HG02884 (cell line): ENCODE data around the gene TFDP3.
A peak's percentile ranks its signal among the peaks of the same experiment; 100 is the strongest.

ENCODE experiments used
- ATAC-seq: cut with Tn5 transposase; IDR thresholded peaks from one replicate; pipeline ENCODE4 v1.9.1; 2021; ENCODE audit warnings: mild to moderate bottlenecking, moderate library complexity; ENCODE audit not compliant: unreplicated experiment

Gene TFDP3, protein sequence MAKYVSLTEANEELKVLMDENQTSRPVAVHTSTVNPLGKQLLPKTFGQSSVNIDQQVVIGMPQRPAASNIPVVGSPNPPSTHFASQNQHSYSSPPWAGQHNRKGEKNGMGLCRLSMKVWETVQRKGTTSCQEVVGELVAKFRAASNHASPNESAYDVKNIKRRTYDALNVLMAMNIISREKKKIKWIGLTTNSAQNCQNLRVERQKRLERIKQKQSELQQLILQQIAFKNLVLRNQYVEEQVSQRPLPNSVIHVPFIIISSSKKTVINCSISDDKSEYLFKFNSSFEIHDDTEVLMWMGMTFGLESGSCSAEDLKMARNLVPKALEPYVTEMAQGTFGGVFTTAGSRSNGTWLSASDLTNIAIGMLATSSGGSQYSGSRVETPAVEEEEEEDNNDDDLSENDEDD

DNA sequence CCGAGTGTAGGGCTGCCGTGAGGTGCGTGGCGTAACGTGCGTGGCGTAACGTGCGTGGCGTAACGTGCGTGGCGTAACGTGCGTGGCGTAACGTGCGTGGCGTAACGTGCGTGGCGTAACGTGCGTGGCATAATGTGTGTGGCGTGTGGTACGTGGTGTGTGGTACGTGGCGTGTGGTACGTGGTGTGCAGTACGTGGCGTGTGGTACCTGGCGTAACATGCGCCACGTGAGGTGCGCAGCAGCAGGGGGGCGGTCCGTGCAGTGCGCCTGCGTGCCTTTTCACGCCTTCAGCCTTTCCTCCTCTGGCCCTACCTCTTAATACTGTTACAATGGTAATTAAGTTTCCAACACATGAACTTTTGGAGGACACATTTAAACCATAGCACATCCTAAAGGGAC, at the start of gene TFDP3:
TSS of gene TFDP3 (minus strand) at position 26 of the 400 bp plus-strand sequence. CDS start 95 bp downstream, outside the sequence.
- no peak for ATAC-seq

DNA sequence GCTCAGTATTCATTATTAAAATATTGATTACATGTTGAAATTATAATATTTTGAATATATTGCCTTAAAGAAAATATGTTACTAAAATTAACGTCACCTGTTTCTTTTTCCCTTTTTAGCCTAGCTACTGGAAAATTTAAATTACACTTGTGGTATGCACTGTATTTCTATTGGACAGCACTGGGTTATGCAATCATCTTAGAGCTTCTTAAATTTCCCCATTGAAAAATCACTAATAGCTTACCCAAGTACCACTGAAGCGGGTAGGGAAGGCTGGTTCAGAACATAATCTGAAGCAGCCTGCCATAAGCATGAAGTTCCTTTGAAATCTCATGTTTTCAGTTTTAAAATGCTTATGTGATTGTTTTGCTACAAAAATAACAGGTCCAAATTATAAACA, 49.5 kb upstream of the TFDP3 start:
- ATAC-seq = no peak

DNA sequence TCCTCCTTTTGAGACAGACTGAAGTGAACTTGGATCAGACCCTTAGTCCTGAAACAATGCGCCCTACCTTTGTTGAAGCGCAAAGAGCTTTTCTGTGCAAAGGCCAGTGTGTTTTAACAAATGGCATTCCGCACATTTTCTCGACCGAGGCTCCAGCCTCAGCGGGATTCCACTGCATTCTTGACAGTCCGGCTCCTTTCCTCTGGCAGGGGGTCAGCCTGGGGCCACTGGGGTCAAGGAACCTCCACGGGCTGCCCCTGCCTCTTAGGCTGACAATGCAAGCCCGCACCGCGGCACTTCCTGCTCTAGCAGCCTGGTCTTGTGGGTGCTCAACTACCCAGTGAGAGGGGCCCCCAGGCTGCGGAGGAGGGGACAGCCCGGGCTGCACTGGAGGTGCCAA, 47.2 kb upstream of the TFDP3 start:
- no peak for ATAC-seq

DNA sequence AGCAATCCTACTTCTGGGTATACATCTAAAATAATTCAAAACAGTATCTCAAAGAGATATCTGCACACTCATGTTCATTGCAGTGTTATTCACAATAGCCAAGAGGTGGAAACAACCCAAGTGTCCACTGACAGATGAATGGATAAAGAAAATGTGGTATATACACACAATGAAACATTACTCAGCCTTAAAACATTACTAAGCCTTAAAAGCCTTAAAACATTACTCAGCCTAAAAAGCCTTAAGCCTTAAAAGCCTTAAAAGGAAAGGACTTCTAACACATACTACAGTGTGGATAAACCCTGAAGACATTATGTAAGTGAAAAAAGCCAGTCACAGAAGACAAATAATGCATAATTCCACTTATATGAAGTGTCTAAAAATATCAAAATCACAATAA, 40.3 kb upstream of the TFDP3 start:
- no peak for ATAC-seq

DNA sequence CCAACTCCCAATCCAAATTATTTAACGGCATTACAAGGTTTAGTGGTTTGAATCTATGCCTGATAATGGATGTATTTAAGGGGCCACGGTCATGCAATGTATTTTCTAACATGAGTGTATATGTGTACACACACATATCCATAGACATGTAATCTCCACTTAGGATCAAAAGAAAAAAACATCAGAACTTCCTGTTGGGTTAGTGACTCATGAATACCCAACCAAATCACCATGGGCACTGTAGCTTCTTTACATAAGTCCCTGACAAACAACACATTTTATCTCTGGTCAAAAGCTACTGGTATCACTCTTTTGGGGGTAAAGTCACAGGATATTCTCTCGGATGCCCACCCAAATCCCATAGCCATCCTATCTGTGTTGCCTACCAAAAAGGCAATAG, 36.5 kb upstream of the TFDP3 start:
- no peak for ATAC-seq

DNA sequence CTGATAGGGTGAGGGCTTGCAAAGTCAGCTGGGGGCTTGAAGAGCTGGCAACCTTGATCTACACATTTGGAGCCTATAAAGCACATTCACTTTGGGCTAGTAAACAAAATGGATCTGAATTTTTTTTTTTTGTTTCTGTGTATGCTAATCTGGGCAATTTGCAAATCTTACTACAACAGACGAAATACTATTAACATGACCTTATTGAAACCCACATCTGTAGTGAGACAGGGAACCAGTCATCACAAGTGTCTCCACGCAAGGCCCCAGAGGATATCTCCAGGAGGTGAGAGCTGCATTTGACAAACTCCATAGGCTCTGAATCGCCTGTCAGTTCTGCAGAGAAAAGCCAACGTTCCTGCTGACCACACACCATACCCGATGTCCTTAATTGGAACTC, 33.0 kb upstream of the TFDP3 start:
- no peak for ATAC-seq

DNA sequence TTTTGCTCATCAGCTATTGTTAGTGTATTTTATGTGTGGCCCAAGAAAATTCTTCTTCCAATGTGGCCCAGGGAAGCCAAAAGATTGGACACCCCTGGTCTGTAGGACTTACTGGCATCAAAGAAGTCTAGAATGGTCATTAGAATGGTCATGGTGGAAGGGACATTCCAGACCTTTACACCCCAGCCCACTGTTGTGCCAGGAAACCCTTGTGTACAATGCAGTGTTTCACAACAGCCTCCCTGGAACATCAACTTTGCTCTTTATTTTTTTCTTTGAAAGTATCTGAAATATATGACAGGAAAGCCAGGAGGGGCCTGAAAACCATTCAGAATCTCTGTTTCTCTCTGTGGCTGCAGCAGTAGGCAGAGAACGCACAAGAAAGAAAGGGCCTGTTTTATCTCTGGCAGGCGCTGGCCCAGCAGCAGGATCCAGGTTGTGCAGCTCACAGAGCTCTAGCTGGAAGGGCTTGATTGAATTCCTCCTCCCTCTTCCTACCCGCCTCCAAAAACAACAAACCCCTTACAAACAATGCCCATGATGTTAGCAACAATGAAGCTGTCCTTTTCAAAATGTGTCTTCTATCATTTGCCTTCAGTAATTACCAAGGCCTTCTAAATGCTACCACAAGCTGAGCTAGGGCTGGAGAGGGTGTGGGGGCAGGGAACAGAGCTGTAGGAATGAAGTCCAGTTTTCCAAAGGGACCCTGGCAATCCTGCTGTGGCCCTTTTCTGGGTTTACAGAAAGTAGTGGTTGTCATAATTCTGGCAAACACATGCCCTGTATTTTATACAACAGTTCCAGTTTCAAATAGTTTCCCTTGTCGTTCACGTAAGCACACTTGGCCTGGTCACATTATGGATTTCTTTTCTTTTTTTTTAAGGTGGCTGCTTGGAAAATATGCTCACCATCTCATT, 32.3 kb upstream of the TFDP3 start:
- ATAC-seq = no peak

DNA sequence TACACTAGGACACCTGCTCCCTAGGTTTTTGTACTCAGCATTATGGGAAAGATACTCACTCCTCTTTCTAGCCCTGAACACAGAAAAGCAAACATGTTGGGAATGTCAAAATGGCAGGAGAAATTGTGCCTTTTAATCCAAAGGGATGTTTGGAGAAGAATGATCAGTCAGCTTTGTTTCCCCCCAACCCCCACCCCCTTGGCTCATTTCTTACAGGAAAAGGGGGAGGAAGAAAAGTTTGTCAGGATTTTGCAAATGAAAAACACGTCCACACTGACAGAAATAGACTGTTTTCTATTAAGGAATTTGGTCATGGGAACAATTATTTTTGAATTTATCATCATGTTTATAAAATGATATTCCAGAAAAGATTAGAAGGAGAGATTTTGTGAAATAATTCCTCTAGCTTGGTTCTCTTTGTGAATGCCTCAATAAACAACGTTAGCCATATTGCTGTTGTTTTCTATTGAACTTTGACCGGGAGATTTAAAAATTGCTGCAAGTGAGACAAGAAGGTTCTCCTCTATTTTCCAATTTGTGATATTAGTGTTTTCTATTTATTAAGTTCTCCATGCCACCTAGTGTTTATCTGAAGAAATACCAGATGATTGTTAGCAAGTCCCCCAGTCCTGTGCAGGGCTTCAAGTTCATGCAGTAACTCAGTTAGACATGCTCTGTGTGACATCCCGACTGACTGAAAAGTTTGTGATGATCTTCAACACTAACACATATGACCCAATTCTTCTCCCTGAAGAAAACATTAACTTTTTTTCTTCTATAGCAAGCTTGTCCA, 31.3 kb upstream of the TFDP3 start:
- no peak for ATAC-seq

DNA sequence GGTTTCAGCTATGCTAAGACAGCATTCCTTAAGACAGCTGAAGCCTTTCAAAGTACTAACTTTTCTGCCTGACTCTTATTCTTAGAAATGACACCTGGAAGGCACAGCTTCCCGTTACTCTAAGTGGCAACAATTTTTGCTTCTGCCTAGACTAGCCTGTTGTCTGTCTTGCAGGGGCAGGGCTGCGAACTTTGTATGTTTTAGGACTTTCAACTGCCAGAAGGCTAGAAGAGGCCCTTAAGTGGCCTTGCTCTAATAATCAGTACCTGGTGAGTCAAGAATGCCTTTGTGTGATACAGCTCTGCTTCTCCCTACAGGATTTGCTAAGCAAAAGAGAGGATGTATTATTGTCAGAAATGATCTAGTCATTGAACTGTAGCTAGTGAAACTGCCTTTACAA, 30.0 kb upstream of the TFDP3 start:
- no peak for ATAC-seq

DNA sequence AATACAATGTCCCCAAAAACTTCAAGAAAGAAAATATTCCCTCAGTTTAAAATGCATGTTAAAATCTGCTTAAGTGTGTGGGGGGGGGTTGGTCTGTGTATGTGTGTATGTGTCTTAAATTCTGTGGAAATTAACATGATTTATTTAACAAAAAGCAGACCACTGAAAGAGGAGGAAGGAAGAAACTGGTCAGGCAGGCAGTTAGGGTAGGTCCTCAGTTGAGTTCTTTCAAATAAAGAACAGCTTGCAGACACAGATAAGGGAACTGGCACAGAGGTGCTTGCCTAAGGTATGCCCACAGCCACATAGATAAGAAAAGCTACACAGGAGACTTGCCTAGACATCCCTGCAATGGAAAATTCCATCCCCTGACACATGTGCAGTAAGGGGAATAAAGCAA, 28.8 kb upstream of the TFDP3 start:
- ATAC-seq = no peak

DNA sequence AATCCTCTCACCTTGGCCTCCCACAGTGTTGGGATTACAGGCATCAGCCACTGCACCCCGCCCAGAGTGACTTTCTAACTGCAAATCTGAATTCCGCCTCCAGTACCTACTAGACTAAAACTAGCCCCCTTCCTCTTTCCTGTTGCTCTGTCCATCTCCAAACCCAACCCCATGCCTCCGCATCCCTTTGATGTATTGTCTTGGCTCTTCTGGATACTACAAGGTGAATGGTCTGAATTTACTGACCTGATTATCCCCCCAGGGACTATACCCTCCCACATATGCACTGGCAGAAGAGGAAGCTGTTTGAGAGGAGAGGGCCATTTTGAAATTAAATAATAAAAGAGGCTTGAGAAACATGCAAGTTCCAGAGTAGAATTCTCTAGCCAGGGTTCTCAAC, 17.7 kb upstream of the TFDP3 start:
- ATAC-seq = no peak

DNA sequence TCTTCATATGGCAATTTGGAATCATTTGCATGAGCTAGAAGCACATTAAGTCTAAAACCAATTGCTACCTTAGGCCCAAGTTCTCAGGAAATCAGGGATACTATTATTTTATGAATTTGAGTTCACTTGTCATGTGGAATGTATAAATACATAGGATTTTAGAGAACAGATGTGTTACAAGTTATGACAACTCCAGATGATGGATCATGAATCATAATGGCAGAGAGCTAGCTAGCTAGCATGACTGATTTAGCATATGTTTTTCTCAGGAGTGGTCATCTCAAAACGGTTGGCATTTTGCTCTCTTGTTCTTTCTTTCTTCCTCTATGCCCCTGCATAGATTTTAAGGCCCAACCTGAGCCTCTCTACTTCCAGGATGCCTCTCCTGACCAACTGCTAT, 14.2 kb upstream of the TFDP3 start:
- ATAC-seq = no peak

DNA sequence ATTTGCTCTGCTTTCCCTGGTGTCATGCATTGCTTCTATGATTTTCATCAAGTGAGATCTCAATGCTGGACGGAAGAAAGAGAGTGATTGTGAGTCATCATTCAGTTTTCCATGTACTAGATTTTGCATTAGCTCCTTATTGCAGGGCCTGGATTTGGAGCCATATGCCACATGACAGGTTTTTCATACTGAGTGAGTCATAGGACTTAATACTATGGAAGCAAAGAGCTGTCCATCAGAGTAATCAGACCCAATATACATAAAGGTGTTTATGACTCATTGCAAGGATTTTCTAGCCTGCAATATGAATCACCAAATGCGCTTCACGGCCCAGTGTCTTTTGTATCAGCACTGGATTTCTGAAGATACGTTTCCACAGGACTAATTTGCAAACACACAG, 11.2 kb upstream of the TFDP3 start:
- ATAC-seq = no peak

DNA sequence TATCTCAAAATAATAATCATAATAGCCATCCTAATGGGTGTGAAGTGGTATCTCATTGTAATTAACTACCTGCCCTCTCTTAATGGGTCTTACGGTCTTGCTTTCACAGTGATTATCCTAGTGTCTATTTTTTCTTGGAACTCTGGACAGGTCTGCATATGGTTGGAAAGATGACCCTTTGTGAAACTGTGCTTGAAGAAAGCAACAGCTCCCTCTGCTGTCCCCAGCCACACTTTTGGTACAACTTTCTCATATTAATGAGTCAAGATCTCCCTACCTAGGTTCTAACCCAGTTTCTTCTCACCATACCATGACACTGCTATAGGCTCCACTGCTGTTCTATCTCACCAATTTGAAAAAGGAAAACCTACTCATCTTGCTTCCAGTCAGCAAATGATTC, 2.4 kb downstream of the TFDP3 start:
- no peak for ATAC-seq

DNA sequence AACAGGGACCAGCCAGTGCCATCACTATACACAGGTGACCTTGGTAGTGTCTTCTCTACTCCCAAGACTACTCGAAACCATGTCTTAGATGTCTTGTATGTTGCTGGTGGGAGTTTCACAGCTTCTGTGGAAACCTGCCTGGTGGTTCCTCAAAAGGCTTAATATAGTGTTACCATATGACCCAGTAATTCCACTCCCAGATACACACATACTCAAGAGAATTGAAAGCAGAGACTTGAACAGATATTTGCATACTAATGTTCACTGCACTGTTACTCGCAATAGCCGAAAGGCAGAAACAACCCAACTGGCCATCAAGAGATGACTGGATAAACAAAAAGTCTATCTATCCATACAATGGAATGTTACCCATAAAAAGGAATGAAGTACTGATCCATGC, 3.1 kb downstream of the TFDP3 start:
- ATAC-seq = peak; percentile 63

DNA sequence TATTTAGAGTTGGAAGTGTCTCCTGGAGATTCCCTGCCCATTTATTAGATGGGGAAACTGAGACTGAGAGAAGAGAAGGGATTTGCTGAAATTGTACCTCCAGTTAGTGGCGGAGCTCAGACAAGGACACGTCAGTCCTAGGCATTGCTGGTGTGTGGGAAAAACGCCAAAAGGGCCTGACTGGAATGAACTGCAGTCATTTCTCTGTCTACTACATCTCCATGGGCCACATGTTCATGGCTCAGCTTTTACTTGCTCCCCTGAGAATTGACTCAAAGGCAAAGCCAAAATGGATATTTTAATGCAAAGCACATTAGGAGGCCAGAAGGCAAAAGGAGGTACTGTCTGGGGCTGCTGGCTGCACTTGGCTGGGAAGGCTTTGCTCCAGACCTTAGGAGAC, 3.9 kb downstream of the TFDP3 start:
- ATAC-seq = no peak

DNA sequence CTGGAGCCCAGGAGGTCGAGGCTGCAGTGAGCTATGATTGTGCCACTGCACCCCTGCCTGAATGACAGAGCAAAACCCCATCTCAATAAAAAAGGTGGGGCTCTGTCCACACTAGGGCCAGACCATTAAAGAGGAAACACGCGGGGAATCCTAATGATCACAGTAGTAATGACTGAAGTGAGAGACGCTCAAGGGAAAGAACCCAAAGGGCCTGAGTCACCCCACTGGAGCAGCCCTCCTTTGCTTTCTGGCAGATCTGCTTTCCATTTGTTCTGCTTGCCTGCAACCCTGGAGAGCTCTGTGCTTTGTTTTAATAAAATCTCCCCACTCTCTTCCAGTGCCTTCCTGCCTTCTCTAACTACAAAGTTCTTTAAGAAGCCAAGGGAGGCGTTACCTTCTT, 5.0 kb downstream of the TFDP3 start:
- ATAC-seq = no peak

DNA sequence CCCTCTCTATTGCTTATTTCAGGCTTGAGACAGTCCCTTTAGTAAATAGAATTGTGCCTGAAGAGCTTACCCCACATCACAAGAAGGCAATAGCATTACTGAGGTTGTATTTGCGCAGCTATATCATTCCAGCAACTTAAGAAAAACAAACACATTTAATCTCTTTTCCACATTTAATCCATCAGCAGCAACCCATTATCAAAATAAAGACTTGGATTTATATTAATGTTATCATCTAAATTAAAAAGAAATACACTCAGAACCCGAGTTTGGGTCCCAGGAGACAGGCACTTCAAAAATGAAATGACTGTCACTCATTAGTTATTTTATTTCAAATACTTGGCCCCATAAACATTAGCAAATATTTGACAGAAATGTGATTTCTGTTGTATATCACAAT, 10.4 kb downstream of the TFDP3 start:
- no peak for ATAC-seq

DNA sequence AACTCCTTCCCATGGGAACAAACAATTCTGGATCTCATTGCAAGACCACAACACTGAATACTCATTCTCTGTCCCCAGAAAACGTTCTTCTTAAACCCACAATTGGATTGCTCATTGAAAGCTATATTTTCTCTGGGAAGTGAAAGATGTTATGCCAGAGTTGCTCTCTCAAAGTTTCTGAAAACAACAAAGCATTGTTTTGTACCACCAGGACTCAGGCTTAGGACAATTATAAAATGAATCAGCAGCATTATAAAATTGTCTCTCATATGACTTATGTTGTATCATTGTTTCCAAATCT, 26.5 kb downstream of the TFDP3 start:
- no peak for ATAC-seq

DNA sequence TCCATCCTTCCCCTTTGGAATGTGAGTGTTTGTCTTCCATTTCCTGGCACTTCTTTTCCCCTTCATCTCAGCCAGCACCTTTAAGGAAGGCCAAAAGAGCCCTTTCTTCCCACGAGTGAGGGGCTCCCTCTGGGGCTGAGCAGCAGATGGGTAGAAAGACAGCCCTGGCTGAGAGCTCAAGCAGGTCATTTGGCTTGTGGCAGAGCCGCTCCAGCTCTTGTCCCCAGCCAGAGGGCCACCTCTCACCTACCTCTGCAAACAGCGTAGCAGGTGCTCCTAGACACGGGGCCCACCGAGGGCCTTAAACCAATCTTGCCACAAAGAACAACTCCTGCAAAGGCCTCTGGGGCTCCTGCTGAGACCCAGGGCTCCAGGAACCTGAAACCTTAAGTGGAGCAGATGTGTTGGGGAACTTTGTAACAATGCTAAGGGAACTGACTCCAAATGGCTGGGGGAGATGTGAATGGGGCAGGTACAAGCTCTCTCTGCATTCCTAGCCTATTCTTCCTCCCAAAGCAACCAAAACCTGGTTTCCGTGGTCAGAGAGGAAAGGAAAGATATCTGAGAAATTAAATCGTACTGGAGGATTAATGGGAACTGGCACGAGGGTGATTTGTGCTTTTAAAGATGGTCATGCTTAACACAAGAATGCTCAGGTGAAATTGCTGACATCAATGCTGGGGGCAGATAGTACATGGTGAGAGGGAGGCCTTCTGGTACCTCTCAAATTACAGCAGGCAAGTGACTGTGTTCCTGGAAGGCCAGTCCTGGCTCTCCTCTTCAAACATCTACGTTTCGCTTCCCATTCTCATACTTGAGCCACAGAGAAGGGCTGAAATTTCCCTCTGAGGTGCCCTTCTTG, 27.0 kb downstream of the TFDP3 start:
- no peak for ATAC-seq

DNA sequence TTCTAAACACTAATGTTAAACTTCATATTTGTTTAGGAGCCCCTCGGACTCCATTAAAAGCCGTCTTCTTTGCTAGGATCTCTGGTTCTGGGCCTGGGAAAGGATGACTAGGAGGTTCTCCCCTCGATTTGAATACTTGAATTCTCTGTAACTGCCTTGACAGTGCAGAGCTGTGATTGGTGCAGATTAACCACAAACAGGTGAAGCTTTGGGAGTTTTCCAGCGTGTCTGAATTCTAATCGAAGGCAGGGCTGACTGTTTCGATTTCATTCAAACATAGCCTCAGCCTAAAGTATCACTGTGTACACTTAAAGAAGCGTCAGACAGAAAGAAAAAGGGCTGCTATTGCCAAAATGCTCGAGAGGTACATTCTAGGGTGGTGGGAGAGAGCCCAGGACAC, 29.0 kb downstream of the TFDP3 start:
- no peak for ATAC-seq
